Endothelial cell of umbilical vein (primary cell): ENCODE results near the gene FBXO24. TPM values are rescaled to one million over a fixed set of nuclear protein-coding genes. Genes with fewer than 3 reads are reported as not detected.

Experiments used
- BruUV-seq: library from RNA; stranded (reverse); fragments of 400-500 nt; replicated peaks from 2 replicates; lab custom pipeline; 2021; lab: Mats Ljungman, UMichigan
- CTCF ChIA-PET: fragments of 300-600, 350-600 bp; sonication (Branson Sonifier 250); formaldehyde crosslinking; loops from one replicate; lab custom pipeline; 2021; ENCODE audit warnings: antibody characterized with exemption, inconsistent platforms; lab: Charles Lee
- POLR2A ChIA-PET: fragments of 300-600, 350-600 bp; sonication (Branson Sonifier 250); formaldehyde crosslinking; loops from one replicate; lab custom pipeline; 2021; ENCODE audit warnings: antibody characterized with exemption, inconsistent platforms; lab: Charles Lee
- DNase-seq: peaks from one replicate; pipeline ENCODE4 v3.0.0-alpha.2; 2011; ENCODE audit warnings: low read depth, low spot score
- FAIRE-seq: peaks from 2 replicates; lab custom pipeline; 2011; peaks lifted over from hg19 to GRCh38; lab: Jason Lieb, UNC
- H2AFZ ChIP-seq: 2 replicates; pipeline ENCODE4 v1.6.0; 2012; ENCODE audit warnings: low read depth, low read length, control low read depth, inconsistent platforms
- H3K27ac ChIP-seq: 2 replicates; pipeline ENCODE4 v1.5.1; 2011; ENCODE audit warnings: low read depth, mild to moderate bottlenecking, control low read depth, low read length, moderate library complexity; ENCODE audit not compliant: insufficient read depth
- H3K27me3 ChIP-seq, 2 experiments: 2 replicates each; pipeline versions ENCODE4 v1.6.0 to v1.6.1; 2011; ENCODE audit warnings: low read length in 2 of 2, mixed read lengths in 1 of 2; ENCODE audit not compliant: control insufficient read depth in 2 of 2, insufficient read depth in 2 of 2
- H3K36me3 ChIP-seq, 2 experiments: 2 replicates in 1 of 2; 3 replicates in 1 of 2; pipeline ENCODE4 v1.5.1; 2011; ENCODE audit warnings: low read length in 2 of 2, mild to moderate bottlenecking in 1 of 2, moderate library complexity in 1 of 2; ENCODE audit not compliant: control insufficient read depth in 2 of 2, insufficient read depth in 2 of 2; ENCODE audit errors: extremely low read depth in 1 of 2
- H3K4me1 ChIP-seq: 3 replicates; pipeline ENCODE4 v1.5.1; 2011; ENCODE audit warnings: mild to moderate bottlenecking, low read length; ENCODE audit not compliant: control insufficient read depth, insufficient read depth; ENCODE audit errors: extremely low read depth
- H3K4me2 ChIP-seq: 2 replicates; pipeline ENCODE4 v1.6.1; 2011; ENCODE audit warnings: low read length, control low read depth, mixed read lengths; ENCODE audit not compliant: insufficient read depth
- H3K4me3 ChIP-seq, 3 experiments: fragments of 200-600 bp in 1 of 3; sonication (generic), shearing (Covaris generic) in 1 of 3; replicated peaks in 1 of 3; 2 replicates each; pipeline ENCODE4 v1.5.1; 2011 to 2016; ENCODE audit warnings: control low read depth in 3 of 3, low read length in 3 of 3, mild to moderate bottlenecking in 2 of 3, inconsistent platforms in 1 of 3, low read depth in 1 of 3, moderate library complexity in 1 of 3; ENCODE audit not compliant: insufficient read depth in 1 of 3
- H3K79me2 ChIP-seq: 2 replicates; pipeline ENCODE4 v1.6.0; 2012; ENCODE audit warnings: low read length, inconsistent platforms; ENCODE audit not compliant: control insufficient read depth, insufficient read depth
- H3K9ac ChIP-seq: replicated peaks from 2 replicates; pipeline ENCODE3; 2011; ENCODE audit warnings: low read length, control low read depth; ENCODE audit not compliant: insufficient read depth; ENCODE audit errors: extremely low read depth
- H3K9me1 ChIP-seq: replicated peaks from 3 replicates; pipeline ENCODE4 v1.6.0; 2011; ENCODE audit warnings: mild to moderate bottlenecking, low read length; ENCODE audit not compliant: control insufficient read depth, insufficient read depth; ENCODE audit errors: extremely low read depth
- H3K9me3 ChIP-seq: replicated peaks from 2 replicates; pipeline ENCODE4 v1.5.1; 2012; ENCODE audit warnings: low read length, inconsistent platforms; ENCODE audit not compliant: control insufficient read depth, insufficient read depth
- H4K20me1 ChIP-seq: replicated peaks from 2 replicates; pipeline ENCODE3; 2011; ENCODE audit warnings: mild to moderate bottlenecking, low read length; ENCODE audit not compliant: control insufficient read depth, insufficient read depth; ENCODE audit errors: extremely low read depth
- CTCF ChIP-seq, 2 donors: IDR thresholded peaks; 1 replicate in 1 of 2; 2 replicates in 1 of 2; pipeline ENCODE4 v1.5.1; 2011; ENCODE audit warnings: low read length in 2 of 2, mild to moderate bottlenecking in 2 of 2, moderate library complexity in 2 of 2, control low read depth in 1 of 2, inconsistent platforms in 1 of 2, low read depth in 1 of 2; ENCODE audit not compliant: insufficient read depth in 1 of 2; ENCODE audit errors: extremely low read depth in 1 of 2
- EZH2 ChIP-seq: IDR thresholded peaks from 2 replicates; pipeline ENCODE4 v1.6.1; 2012; ENCODE audit warnings: borderline replicate concordance, low read depth, mild to moderate bottlenecking, moderate library complexity, low read length, inconsistent platforms; ENCODE audit not compliant: severe bottlenecking
- FOS ChIP-seq: IDR thresholded peaks from 2 replicates; pipeline ENCODE4 v1.6.1; 2011; ENCODE audit warnings: mild to moderate bottlenecking, low read length, moderate library complexity, borderline replicate concordance; ENCODE audit not compliant: insufficient read depth
- GATA2 ChIP-seq: IDR thresholded peaks from 2 replicates; pipeline ENCODE4 v1.7.0; 2011; ENCODE audit warnings: low read depth, mild to moderate bottlenecking, moderate library complexity, mixed read lengths, low read length; ENCODE audit not compliant: insufficient read length, insufficient read depth
- JUN ChIP-seq: IDR thresholded peaks from 2 replicates; pipeline ENCODE4 v1.6.1; 2011; ENCODE audit warnings: borderline replicate concordance, low read depth; ENCODE audit not compliant: insufficient read length, insufficient read depth
- MAX ChIP-seq: IDR thresholded peaks from 2 replicates; pipeline ENCODE4 v1.6.1; 2011; ENCODE audit not compliant: insufficient read depth, insufficient read length
- MYC ChIP-seq: IDR thresholded peaks from one replicate; pipeline ENCODE4 v1.6.1; 2011; ENCODE audit warnings: mild to moderate bottlenecking, low read depth, low read length
- POLR2A ChIP-seq: IDR thresholded peaks from 2 replicates; pipeline ENCODE4 v1.6.1; 2012; ENCODE audit warnings: low read depth, mild to moderate bottlenecking, control low read depth, low read length
- POLR2AphosphoS5 ChIP-seq: IDR thresholded peaks from 2 replicates; pipeline ENCODE4 v1.6.1; 2012; ENCODE audit warnings: low read depth, mild to moderate bottlenecking, control low read depth, low read length, moderate library complexity; ENCODE audit not compliant: insufficient read depth
- dilution Hi-C: fragments of 300-500 bp; cut with MboI; formaldehyde crosslinking; loops from one replicate; pipeline ENCODE4 v1.15.0; 2019; ENCODE audit warnings: low sequenced_read_pairs; ENCODE audit not compliant: extremely low pct_ligation_motif_present
- intact Hi-C: fragments of 100-400 bp; cut with micrococcal nuclease; formaldehyde crosslinking; loops from one replicate; pipeline ENCODE4 v1.10.0; 2022
- polyA plus RNA-seq, 4 experiments: library from polyadenylated mRNA; depleted of rRNA in 3 of 4; stranded (reverse) in 3 of 4; unstranded in 1 of 4; fragments of >200 nt; gene quantifications; 2 replicates each; pipeline versions ENCODE4 v1.2.1 to v1.2.3, GENCODE V29; 2011 to 2012; ENCODE audit warnings: missing spikeins in 1 of 4
- total RNA-seq: library from RNA; stranded (reverse); gene quantifications from 2 replicates; pipeline ENCODE4 v1.2.3, GENCODE V29; 2021

The FBXO24 gene
- total and polyA plus RNA-seq, 2 donors (not counting 3 experiments of a cell fraction or from before 2014, with no cell fraction given), result 0.37 to 0.38 TPM

- FAIRE-seq (no peak), DNase-seq (no peak)
- no peaks in the 10 kb centered on the region for H3K9me3 ChIP-seq
- H3K9me1 ChIP-seq, result no peaks in the 10 kb centered on the region
- dilution Hi-C loops, result no loop called here
- ChIA-PET POLR2A (no interaction called here), CTCF (interaction anchor here (2.8 kb wide), 1 partner anchor 16 kb away, joined by 17 read pairs; no protein-coding TSS in a partner anchor)
- no peaks in the 10 kb centered on the region for H4K20me1 ChIP-seq
- BruUV-seq, result no TSS peak
- no peak overlapping the region for H3K27ac ChIP-seq
- intact Hi-C loops, result no loop called here
- H3K36me3 ChIP-seq, result no peaks in the 10 kb centered on the region
- peaks cover 30% of the 10 kb centered on the region for H3K79me2 ChIP-seq
- H3K4me3 ChIP-seq, result no peak overlapping the region
- H3K4me1 ChIP-seq, result peaks cover 55% of the 10 kb centered on the region
- no peak overlapping the region for H3K9ac ChIP-seq
- TF ChIP-seq POLR2AphosphoS5 (no peak), MYC (no peak), MAX (no peak), CTCF (IDR thresholded peaks at IDR 0.05; ENCODE audit: extremely low read depth in 1 of 2, insufficient read depth in 1 of 2, low read depth in 1 of 2, low read length in 2 of 2) (no peak), EZH2 (no peak), FOS (no peak), JUN (no peak), GATA2 (no peak), POLR2A (no peak)
- no peaks in the 10 kb centered on the region for H3K27me3 ChIP-seq
- H3K4me2 ChIP-seq, result no peak overlapping the region
- H2AFZ ChIP-seq, result no peak overlapping the region
Measured at GRCh38 chr7:100543586-100543985, 42.5 kb upstream of the FBXO24 start.
